ENCODE data around the gene TMEM134.

Gene TMEM134

GRCh38 chr11:67463186-67463585 is 5.9 kb downstream of the TMEM134 start:
- no peak for DNase-seq (ENCODE audit: low read depth in 2 of 2, low spot score in 1 of 2)

- DNase-seq (ENCODE audit: low read depth in 2 of 2, low spot score in 1 of 2) = no peak
Measured at GRCh38 chr11:67458266-67458665, 10.8 kb downstream of the TMEM134 start.

- no peak for DNase-seq (ENCODE audit: low read depth in 2 of 2, low spot score in 1 of 2)
Measured at GRCh38 chr11:67457453-67457852, 11.6 kb downstream of the TMEM134 start.

GRCh38 chr11:67456068-67456705 is 12.9 kb downstream of the TMEM134 start:
- DNase-seq (ENCODE audit: low read depth in 2 of 2, low spot score in 1 of 2) = no peak

GRCh38 chr11:67455054-67455453 is 14.0 kb downstream of the TMEM134 start, which contains the start of gene CABP4:
Gene CABP4 (plus strand): TSS chr11:67455354. CDS start chr11:67455424, 70 bp downstream.
- DNase-seq (ENCODE audit: low read depth in 2 of 2, low spot score in 1 of 2) = no peak

- DNase-seq (ENCODE audit: low read depth in 2 of 2, low spot score in 1 of 2) = no peak
Measured at GRCh38 chr11:67453816-67454732, 15.0 kb downstream of the TMEM134 start.

GRCh38 chr11:67452141-67452952 is 16.7 kb downstream of the TMEM134 start, which contains the start of gene GPR152:
Gene GPR152 (minus strand): TSS chr11:67452729. CDS start chr11:67452724, 5 bp downstream.
- no peak for DNase-seq (ENCODE audit: low read depth in 2 of 2, low spot score in 1 of 2)

GRCh38 chr11:67451658-67451976 is 17.4 kb downstream of the TMEM134 start:
- no peak for DNase-seq (ENCODE audit: low read depth in 2 of 2, low spot score in 1 of 2)

GRCh38 chr11:67450796-67451657 is 18.0 kb downstream of the TMEM134 start:
- no peak for DNase-seq (ENCODE audit: low read depth in 2 of 2, low spot score in 1 of 2)

- no peak for DNase-seq (ENCODE audit: low read depth in 2 of 2, low spot score in 1 of 2)
Measured at GRCh38 chr11:67449116-67449844, 19.8 kb downstream of the TMEM134 start.

GRCh38 chr11:67448220-67448609 is 20.8 kb downstream of the TMEM134 start:
- DNase-seq (ENCODE audit: low read depth in 2 of 2, low spot score in 1 of 2) = no peak

GRCh38 chr11:67445515-67445914 is 23.5 kb downstream of the TMEM134 start:
- no peak for DNase-seq (ENCODE audit: low read depth in 2 of 2, low spot score in 1 of 2)

- DNase-seq (ENCODE audit: low read depth in 2 of 2, low spot score in 1 of 2) = no peak
Measured at GRCh38 chr11:67442504-67443404, 26.3 kb downstream of the TMEM134 start.

GRCh38 chr11:67441731-67442351 is 27.2 kb downstream of the TMEM134 start:
- DNase-seq (ENCODE audit: low read depth in 2 of 2, low spot score in 1 of 2) = no peak

GRCh38 chr11:67441098-67441563 is 27.9 kb downstream of the TMEM134 start:
- no peak for DNase-seq (ENCODE audit: low read depth in 2 of 2, low spot score in 1 of 2)

GRCh38 chr11:67440229-67441097 is 28.6 kb downstream of the TMEM134 start:
- no peak for DNase-seq (ENCODE audit: low read depth in 2 of 2, low spot score in 1 of 2)
